Left ventricle myocardium inferior (tissue), 1 donor: ENCODE results near the gene GRAP2. TPM values are rescaled to one million over a fixed set of nuclear protein-coding genes. Genes with fewer than 3 reads are reported as not detected.
"Not testable (repeated sequence)": the region's sequence is repeated elsewhere in the genome, so short reads cannot be mapped to it uniquely, and the experiment has no call there.

Experiments
- DNase-seq: peaks from one replicate; pipeline ENCODE4 v3.0.0-alpha.2; 2020
- H3K27ac ChIP-seq: fragments of 200-600 bp; replicated peaks from 2 replicates; pipeline ENCODE4 v1.8.0; 2021
- H3K27me3 ChIP-seq: fragments of 200-600 bp; 2 replicates; pipeline ENCODE4 v1.8.0; 2021; ENCODE audit warnings: low read depth
- H3K36me3 ChIP-seq: fragments of 200-600 bp; 2 replicates; pipeline ENCODE4 v1.8.0; 2021
- H3K4me1 ChIP-seq: fragments of 200-600 bp; 2 replicates; pipeline ENCODE4 v1.8.0; 2021
- H3K4me3 ChIP-seq: fragments of 200-600 bp; 2 replicates; pipeline ENCODE4 v1.8.0; 2021; ENCODE audit warnings: mild to moderate bottlenecking, moderate library complexity
- H3K9me3 ChIP-seq: fragments of 200-600 bp; replicated peaks from 2 replicates; pipeline ENCODE4 v1.8.0; 2021
- intact Hi-C: fragments of 100-400 bp; cut with micrococcal nuclease; formaldehyde crosslinking; loops from one replicate; pipeline ENCODE4 v1.11.0; 2022
- total RNA-seq: library from RNA; stranded (reverse); fragmentation: NEBNext Ultra II Directional; extraction: Animal tissue kit (Norgen Biotek cat#: 25700); gene quantifications from one replicate; pipeline ENCODE4 v1.2.1, GENCODE V29; 2021
- TF ChIP-seq, protein P1 (sequence below): fragments of 200-600 bp; IDR thresholded peaks from 2 replicates; pipeline ENCODE4 v1.8.0; 2021; ENCODE audit warnings: antibody characterized with exemption, mild to moderate bottlenecking, borderline replicate concordance
- donor health status: DM: no; HTN: yes; CAD: no; lungs with severe emphysema.

Gene GRAP2
- total RNA-seq, 1 donor from 2014 or later = 1.6 TPM

DNA sequence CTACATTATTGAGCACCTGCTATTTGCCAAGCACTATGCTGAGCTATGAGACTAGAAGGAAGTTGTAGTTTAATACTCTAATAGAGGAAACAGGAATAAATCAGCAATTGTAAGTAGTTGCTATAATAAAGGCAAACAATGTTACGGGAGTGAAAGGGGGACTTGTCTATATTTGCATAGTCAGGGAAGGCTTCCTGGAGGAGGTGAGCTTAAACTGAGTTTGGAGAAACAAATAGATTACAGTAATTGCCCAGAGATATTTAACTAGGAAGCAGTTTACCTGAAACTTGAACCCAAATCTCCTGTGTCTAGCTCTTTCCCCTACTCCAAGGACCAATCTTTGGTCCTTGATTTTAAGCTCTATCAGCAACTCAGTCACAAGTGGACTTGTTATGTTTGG lies 5.2 kb upstream of the GRAP2 start:
- Histone ChIP-seq H3K4me1 (peaks cover 12% of the 10 kb centered on the region), H3K36me3 (no peaks in the 10 kb centered on the region), H3K27ac (no peak overlapping the region), H3K27me3 (peaks cover 40% of the 10 kb centered on the region), H3K9me3 (no peaks in the 10 kb centered on the region), H3K4me3 (no peak overlapping the region)
- no peak for DNase-seq
- intact Hi-C loops = no loop called here
- TF ChIP-seq, protein P1, sequence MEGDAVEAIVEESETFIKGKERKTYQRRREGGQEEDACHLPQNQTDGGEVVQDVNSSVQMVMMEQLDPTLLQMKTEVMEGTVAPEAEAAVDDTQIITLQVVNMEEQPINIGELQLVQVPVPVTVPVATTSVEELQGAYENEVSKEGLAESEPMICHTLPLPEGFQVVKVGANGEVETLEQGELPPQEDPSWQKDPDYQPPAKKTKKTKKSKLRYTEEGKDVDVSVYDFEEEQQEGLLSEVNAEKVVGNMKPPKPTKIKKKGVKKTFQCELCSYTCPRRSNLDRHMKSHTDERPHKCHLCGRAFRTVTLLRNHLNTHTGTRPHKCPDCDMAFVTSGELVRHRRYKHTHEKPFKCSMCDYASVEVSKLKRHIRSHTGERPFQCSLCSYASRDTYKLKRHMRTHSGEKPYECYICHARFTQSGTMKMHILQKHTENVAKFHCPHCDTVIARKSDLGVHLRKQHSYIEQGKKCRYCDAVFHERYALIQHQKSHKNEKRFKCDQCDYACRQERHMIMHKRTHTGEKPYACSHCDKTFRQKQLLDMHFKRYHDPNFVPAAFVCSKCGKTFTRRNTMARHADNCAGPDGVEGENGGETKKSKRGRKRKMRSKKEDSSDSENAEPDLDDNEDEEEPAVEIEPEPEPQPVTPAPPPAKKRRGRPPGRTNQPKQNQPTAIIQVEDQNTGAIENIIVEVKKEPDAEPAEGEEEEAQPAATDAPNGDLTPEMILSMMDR = no peak

DNA sequence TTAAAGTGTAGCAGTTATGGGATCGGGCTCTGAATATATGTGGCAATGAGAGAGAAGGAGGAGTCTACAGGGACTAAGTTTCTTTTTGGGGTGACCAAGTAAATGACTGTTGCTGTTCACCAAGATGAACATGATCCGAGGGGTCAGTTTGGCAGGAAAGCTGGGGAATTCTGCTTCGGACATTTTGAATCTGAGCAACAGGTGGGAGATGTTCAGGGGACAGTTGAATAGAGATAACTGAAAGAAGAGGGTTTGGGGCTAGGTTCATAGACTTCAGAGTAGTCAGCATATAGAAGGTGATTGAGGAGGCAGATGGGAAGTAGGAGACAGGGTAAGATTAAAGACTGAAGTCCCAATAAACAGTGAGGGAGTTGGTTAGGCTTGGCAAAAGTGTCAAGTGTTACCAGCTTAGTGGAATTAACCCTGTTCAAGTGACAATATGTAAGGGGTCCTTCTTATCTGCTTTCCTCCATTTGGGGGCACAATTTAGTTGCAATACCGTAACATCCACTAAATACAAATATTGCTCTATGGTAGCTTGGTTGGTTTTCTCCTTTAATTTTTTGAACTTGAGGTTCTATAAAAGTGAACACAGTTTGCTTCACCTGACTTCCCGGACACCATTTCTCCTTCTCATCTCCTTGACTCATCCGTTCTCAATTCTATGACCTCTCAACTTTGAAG lies 4.4 kb upstream of the GRAP2 start:
- Histone ChIP-seq H3K9me3 (no peaks in the 10 kb centered on the region), H3K4me3 (no peak overlapping the region), H3K4me1 (peaks cover 12% of the 10 kb centered on the region), H3K27ac (no peak overlapping the region), H3K27me3 (peaks cover 33% of the 10 kb centered on the region), H3K36me3 (no peaks in the 10 kb centered on the region)
- TF ChIP-seq, protein P1 = no peak
- intact Hi-C loops = no loop called here
- no peak for DNase-seq

- peaks cover 34% of the 10 kb centered on the region for H3K27me3 ChIP-seq
- TF ChIP-seq, protein P1 = no peak
- H3K4me3 ChIP-seq = no peak overlapping the region
- intact Hi-C loops = no loop called here
- no peaks in the 10 kb centered on the region for H3K36me3 ChIP-seq
- no peak for DNase-seq
- H3K9me3 ChIP-seq = no peaks in the 10 kb centered on the region
- H3K27ac ChIP-seq = no peak overlapping the region
- H3K4me1 ChIP-seq = peaks cover 12% of the 10 kb centered on the region
Measured at GRCh38 chr22:39897841-39898240, 3.0 kb upstream of the GRAP2 start.

DNA sequence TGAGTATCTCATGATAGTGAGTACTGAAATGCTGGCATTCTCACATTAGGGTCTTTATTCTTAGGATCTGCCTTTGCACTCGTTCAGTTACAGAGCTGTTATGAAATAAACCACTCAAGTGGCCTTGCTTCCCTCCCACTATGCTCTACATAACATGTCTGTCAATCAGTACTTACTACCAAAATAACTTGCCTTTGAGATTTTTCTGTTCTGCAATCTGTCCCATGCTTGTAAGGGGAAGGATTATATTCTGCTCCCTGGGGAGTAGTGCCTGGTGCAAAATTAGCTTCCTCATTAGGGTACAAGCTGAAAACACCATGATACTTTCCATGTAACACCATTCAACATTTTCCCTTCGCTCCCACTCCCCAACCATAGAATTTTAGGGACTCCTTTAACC lies 1.9 kb upstream of the GRAP2 start:
- intact Hi-C loops = no loop called here

GRCh38 chr22:39901565-39902146 lies 772 bp downstream of the GRAP2 start:
- Histone ChIP-seq H3K9me3 (no peaks in the 10 kb centered on the region), H3K4me3 (no peak overlapping the region)

More for the DNA sequence above, 1.9 kb upstream of the GRAP2 start:
- Histone ChIP-seq H3K4me3 (no peak overlapping the region), H3K4me1 (peaks cover 12% of the 10 kb centered on the region), H3K27ac (peak overlapping the region; percentile 30), H3K27me3 (peaks cover 35% of the 10 kb centered on the region), H3K9me3 (no peaks in the 10 kb centered on the region), H3K36me3 (no peaks in the 10 kb centered on the region)
- no peak for DNase-seq
- TF ChIP-seq, protein P1 = no peak

DNA sequence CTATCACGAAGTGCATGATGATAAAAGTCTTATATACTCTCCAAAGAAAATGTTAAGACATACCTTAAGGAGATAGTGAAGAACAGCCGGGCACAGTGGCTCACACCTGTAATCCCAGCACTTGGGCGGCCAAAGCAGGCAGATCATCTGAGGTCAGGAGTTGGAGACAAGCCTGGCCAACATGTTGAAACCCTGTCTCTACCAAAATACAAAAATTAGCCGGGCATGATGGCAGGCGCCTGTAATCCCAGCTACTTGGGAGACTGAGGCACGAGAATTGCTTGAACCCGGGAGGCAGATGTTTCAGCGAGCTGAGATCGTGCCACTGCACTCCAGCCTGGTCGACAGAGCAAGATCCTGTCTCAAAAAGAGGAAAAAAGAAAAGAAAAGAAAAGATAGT lies 3.1 kb downstream of the GRAP2 start:
- H3K9me3 ChIP-seq, intact Hi-C loops, DNase-seq, H3K27ac ChIP-seq, H3K4me3 ChIP-seq, H3K4me1 ChIP-seq, H3K36me3 ChIP-seq: not testable (repeated sequence)
- H3K27me3 ChIP-seq = peaks cover 58% of the 10 kb centered on the region

More at GRCh38 chr22:39901565-39902146, 772 bp downstream of the GRAP2 start:
- no peak for DNase-seq
- TF ChIP-seq, protein P1 = no peak
- peaks cover 12% of the 10 kb centered on the region for H3K4me1 ChIP-seq
- no peaks in the 10 kb centered on the region for H3K36me3 ChIP-seq
- no peak overlapping the region for H3K27ac ChIP-seq
- intact Hi-C loops = no loop called here
- H3K27me3 ChIP-seq = peaks cover 52% of the 10 kb centered on the region
